Neural progenitor cell (in vitro differentiated cells): ENCODE measurements around the gene DCDC2. TPM values are rescaled to one million over a fixed set of nuclear protein-coding genes. Genes with fewer than 3 reads are reported as not detected.
"Not testable (repeated sequence)": the region's sequence is repeated elsewhere in the genome, so short reads cannot be mapped to it uniquely, and the experiment has no call there.

ENCODE experiments used
- DNase-seq: peaks from one replicate; pipeline ENCODE4 v3.0.0-alpha.2; 2016; ENCODE audit warnings: low spot score
- H2AFZ ChIP-seq: fragments of 200-600 bp; sonication (generic); replicated peaks from 2 replicates; pipeline ENCODE4 v1.6.1; 2016; ENCODE audit warnings: antibody characterized with exemption
- H3F3A ChIP-seq: fragments of 200-600 bp; sonication (generic); 2 replicates; pipeline ENCODE4 v1.6.1; 2016; ENCODE audit warnings: antibody characterized with exemption, low read depth
- H3K27ac ChIP-seq: fragments of 200-600 bp; sonication (generic); 2 replicates; pipeline ENCODE4 v1.5.1; 2016; ENCODE audit warnings: mild to moderate bottlenecking
- H3K27me3 ChIP-seq: fragments of 200-600 bp; sonication (generic); 2 replicates; pipeline ENCODE4 v1.6.1; 2016; ENCODE audit warnings: mild to moderate bottlenecking, moderate library complexity
- H3K36me3 ChIP-seq: fragments of 200-600 bp; sonication (generic); 2 replicates; pipeline ENCODE4 v1.5.1; 2016
- H3K4me1 ChIP-seq: fragments of 200-600 bp; sonication (generic); 2 replicates; pipeline ENCODE4 v1.6.1; 2016; ENCODE audit warnings: mixed run types
- H3K4me2 ChIP-seq: fragments of 200-600 bp; sonication (generic); 2 replicates; pipeline ENCODE4 v1.6.1; 2016
- H3K4me3 ChIP-seq: fragments of 200-600 bp; sonication (generic); 2 replicates; pipeline ENCODE4 v1.5.1; 2016
- H3K79me2 ChIP-seq: fragments of 200-600 bp; sonication (generic); 2 replicates; pipeline ENCODE4 v1.6.1; 2016; ENCODE audit warnings: low read depth
- H3K9ac ChIP-seq: fragments of 200-600 bp; sonication (generic); 2 replicates; pipeline ENCODE4 v1.6.1; 2016
- H3K9me3 ChIP-seq: fragments of 200-600 bp; sonication (generic); 2 replicates; pipeline ENCODE4 v1.5.1; 2016; ENCODE audit warnings: low read depth
- H4K20me1 ChIP-seq: fragments of 200-600 bp; sonication (generic); 2 replicates; pipeline ENCODE4 v1.6.1; 2016; ENCODE audit warnings: low read depth
- H3K27ac Mint-ChIP-seq: 3 replicates; pipeline ENCODE4 v1.8.0; 2021; ENCODE audit warnings: mixed read lengths
- H3K27me3 Mint-ChIP-seq: 2 replicates; pipeline ENCODE4 v1.8.0; 2022; ENCODE audit warnings: low read depth, mild to moderate bottlenecking, inconsistent platforms, moderate library complexity, mixed read lengths; ENCODE audit not compliant: insufficient read depth
- H3K36me3 Mint-ChIP-seq: 3 replicates; pipeline ENCODE4 v1.8.0; 2021; ENCODE audit warnings: mixed read lengths
- H3K4me1 Mint-ChIP-seq: 3 replicates; pipeline ENCODE4 v1.8.0; 2021; ENCODE audit warnings: mixed read lengths
- H3K4me3 Mint-ChIP-seq: 3 replicates; pipeline ENCODE4 v1.8.0; 2021; ENCODE audit warnings: mild to moderate bottlenecking, moderate library complexity, mixed read lengths
- H3K9me3 Mint-ChIP-seq: 3 replicates; pipeline ENCODE4 v1.8.0; 2020; ENCODE audit warnings: mixed read lengths
- EZH2 ChIP-seq: fragments of 200-600 bp; sonication (generic); IDR thresholded peaks from 2 replicates; pipeline ENCODE4 v1.6.1; 2017; ENCODE audit warnings: antibody characterized with exemption, mild to moderate bottlenecking, moderate library complexity
- EZH2phosphoT487 ChIP-seq: fragments of 200-600 bp; sonication (generic); IDR thresholded peaks from 2 replicates; pipeline ENCODE4 v1.6.1; 2017; ENCODE audit warnings: antibody characterized with exemption
- total RNA-seq: library from RNA; depleted of rRNA; stranded (reverse); fragments of >200 nt; gene quantifications from 2 replicates; pipeline ENCODE4 v1.2.3, GENCODE V29; 2015; ENCODE audit warnings: low replicate concordance
- TF ChIP-seq, protein P1 (sequence below): fragments of 200-600 bp; sonication (generic); IDR thresholded peaks from 2 replicates; pipeline ENCODE4 v1.5.1; 2017; ENCODE audit warnings: antibody characterized with exemption, mild to moderate bottlenecking

DCDC2 gene
- total RNA-seq, 1 donor from 2014 or later: not detected

DNA sequence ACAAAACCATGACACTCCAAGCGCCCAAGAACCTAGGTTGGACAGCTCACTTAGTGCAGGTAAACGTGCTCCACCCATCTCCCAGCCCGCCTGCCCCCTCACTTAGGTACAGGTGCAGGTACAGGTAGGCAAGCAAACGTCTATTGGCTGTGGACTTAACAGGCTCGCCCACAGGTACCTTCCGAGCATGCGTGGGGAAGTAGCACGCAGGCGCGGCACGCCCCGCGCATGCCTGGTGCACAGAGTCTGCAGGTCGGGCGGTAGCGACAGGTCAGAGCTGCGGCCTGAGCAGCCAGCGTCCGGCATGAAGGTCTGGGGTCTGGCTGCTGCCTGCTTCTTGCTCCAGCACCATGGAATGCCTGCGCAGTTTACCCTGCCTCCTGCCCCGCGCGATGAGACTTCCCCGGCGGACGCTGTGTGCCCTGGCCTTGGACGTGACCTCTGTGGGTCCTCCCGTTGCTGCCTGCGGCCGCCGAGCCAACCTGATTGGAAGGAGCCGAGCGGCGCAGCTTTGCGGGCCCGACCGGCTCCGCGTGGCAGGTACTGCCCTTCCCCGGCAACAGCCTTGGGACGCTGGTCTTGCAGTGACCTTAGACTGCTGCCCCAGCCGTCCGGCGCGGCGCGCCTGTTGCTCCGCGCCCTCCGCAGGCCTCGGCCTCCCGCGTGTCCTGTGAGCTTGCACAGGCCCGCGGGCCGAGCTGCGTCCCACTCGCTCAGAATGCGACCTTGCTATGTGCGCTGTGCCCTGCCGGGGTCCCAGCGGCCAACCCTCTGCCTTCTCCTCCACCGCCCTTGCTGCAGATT, 45.0 kb upstream of the DCDC2 start, which contains the start of gene MRS2:
MRS2 (plus strand) TSS at position 240 of the 804 bp plus-strand sequence; CDS start at position 351, 111 bp downstream.
- no peaks in the 10 kb centered on the region for H3K9me3 ChIP-seq
- Mint-ChIP-seq H3K9me3 (no peaks in the 10 kb centered on the region), H3K27ac (peak within 1 kb of the TSS; percentile 86), H3K36me3 (peaks cover 2% of the 10 kb centered on the region), H3K4me3 (peak within 1 kb of the TSS; percentile 98), H3K4me1 (peaks cover 28% of the 10 kb centered on the region), H3K27me3 (peaks cover 14% of the 10 kb centered on the region)
- H3K9ac ChIP-seq: peak within 1 kb of the TSS; percentile 58
- TF ChIP-seq EZH2phosphoT487: no peak
- no peak for TF ChIP-seq EZH2
- TF ChIP-seq, protein P1, sequence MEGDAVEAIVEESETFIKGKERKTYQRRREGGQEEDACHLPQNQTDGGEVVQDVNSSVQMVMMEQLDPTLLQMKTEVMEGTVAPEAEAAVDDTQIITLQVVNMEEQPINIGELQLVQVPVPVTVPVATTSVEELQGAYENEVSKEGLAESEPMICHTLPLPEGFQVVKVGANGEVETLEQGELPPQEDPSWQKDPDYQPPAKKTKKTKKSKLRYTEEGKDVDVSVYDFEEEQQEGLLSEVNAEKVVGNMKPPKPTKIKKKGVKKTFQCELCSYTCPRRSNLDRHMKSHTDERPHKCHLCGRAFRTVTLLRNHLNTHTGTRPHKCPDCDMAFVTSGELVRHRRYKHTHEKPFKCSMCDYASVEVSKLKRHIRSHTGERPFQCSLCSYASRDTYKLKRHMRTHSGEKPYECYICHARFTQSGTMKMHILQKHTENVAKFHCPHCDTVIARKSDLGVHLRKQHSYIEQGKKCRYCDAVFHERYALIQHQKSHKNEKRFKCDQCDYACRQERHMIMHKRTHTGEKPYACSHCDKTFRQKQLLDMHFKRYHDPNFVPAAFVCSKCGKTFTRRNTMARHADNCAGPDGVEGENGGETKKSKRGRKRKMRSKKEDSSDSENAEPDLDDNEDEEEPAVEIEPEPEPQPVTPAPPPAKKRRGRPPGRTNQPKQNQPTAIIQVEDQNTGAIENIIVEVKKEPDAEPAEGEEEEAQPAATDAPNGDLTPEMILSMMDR: no peak
- peak within 1 kb of the TSS; percentile 87 for H2AFZ ChIP-seq
- peaks cover 6% of the 10 kb centered on the region for H4K20me1 ChIP-seq
- peak within 1 kb of the TSS; percentile 88 for H3K4me3 ChIP-seq
- peak within 1 kb of the TSS; percentile 85 for H3K4me2 ChIP-seq
- peaks cover 11% of the 10 kb centered on the region for H3K27me3 ChIP-seq
- DNase-seq: peak; percentile 75
- peaks cover 20% of the 10 kb centered on the region for H3K4me1 ChIP-seq
- H3F3A ChIP-seq: peaks cover 17% of the 10 kb centered on the region
- H3K27ac ChIP-seq: no peak within 1 kb of the TSS
- H3K36me3 ChIP-seq: no peaks in the 10 kb centered on the region
- peaks cover 30% of the 10 kb centered on the region for H3K79me2 ChIP-seq

DNA sequence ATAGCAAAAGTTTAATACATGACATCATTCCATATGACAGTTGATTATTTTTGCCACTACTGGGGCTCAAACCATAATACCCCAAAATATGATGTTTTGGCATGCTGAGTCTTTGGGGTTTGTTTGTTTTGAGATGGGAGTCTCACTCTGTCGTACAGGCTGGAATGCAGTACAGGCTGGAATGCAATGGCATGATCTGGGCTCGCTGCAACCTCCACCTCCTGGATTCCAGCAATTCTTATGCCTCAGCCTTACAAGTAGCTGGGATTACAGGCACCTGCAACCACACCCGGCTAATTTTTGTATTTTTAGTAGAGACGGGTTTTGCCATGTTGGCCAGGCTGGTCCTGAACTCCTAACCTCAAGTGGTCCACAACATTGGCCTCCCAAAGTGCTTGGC, 43.6 kb upstream of the DCDC2 start:
- Histone ChIP-seq H3K9me3 (no peaks in the 10 kb centered on the region), H3K79me2 (peaks cover 30% of the 10 kb centered on the region), H3K9ac (no peak overlapping the region), H3K27ac (no peak overlapping the region), H3K27me3 (peaks cover 11% of the 10 kb centered on the region), H3K36me3 (no peaks in the 10 kb centered on the region), H3K4me3 (no peak overlapping the region), H3K4me1 (peaks cover 26% of the 10 kb centered on the region), H3F3A (peaks cover 24% of the 10 kb centered on the region), H2AFZ (no peak overlapping the region), H4K20me1 (peaks cover 6% of the 10 kb centered on the region), H3K4me2 (no peak overlapping the region)
- Mint-ChIP-seq H3K9me3 (peaks cover 6% of the 10 kb centered on the region), H3K27ac (no peak overlapping the region), H3K4me1 (peaks cover 34% of the 10 kb centered on the region), H3K4me3 (no peak overlapping the region), H3K36me3 (peaks cover 2% of the 10 kb centered on the region), H3K27me3 (peaks cover 14% of the 10 kb centered on the region)
- DNase-seq: no peak
- TF ChIP-seq EZH2phosphoT487: no peak
- no peak for TF ChIP-seq EZH2
- TF ChIP-seq, protein P1: no peak

DNA sequence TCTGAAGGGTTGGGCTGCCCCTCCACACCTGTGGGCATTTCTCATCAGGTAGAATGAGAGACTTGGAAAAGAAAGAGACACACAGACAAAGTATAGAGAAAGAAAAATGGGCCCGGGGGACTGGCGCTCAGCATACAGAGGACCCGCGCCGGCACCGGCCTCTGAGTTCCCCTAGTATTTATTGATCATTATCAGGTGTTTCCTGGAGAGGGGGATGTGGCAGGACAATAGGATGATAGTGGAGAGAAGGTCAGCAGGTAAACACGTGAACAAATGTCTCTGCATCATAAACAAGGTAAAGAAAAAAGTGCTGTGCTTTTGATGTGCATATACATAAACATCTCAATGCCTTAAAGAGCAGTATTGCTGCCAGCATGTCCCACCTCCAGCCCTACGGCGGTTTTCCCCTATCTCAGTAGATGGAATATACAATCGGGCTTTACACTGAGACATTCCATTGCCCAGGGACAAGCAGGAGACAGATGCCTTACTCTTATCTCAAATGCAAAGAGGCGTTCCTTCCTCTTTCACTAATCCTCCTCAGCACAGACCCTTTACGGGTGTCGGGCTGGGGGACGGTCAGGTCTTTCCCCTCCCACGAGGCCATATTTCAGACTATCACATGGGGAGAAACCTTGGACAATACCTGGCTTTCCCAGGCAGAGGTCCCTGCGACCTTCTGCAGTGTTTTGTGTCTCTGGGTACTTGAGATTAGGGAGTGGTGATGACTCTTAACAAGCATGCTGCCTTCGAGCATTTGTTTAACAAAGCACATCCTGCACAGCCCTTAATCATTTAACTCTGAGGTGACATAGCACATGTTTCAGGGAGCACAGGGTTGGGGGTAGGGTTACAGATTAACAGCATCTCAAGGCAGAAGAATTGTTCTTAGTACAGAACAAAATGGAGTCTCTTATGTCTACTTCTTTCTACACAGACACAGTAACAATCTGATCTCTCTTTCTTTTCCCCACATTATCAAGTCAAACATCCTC, 42.5 kb upstream of the DCDC2 start:
- Histone ChIP-seq H3K79me2 (peaks cover 28% of the 10 kb centered on the region), H3F3A (peaks cover 24% of the 10 kb centered on the region), H3K4me3 (peak overlapping the region; percentile 3), H3K4me2 (peak overlapping the region; percentile 28), H3K27me3 (peaks cover 11% of the 10 kb centered on the region), H3K4me1 (peaks cover 26% of the 10 kb centered on the region), H2AFZ (peak overlapping the region; percentile 92)
- not testable (repeated sequence) for H3K36me3 Mint-ChIP-seq, DNase-seq, H4K20me1 ChIP-seq, H3K27ac ChIP-seq, H3K27ac Mint-ChIP-seq, H3K36me3 ChIP-seq, H3K9ac ChIP-seq, H3K9me3 ChIP-seq
- peak overlapping the region; percentile 41 for H3K4me3 Mint-ChIP-seq
- H3K27me3 Mint-ChIP-seq: peaks cover 14% of the 10 kb centered on the region
- H3K4me1 Mint-ChIP-seq: peaks cover 34% of the 10 kb centered on the region
- H3K9me3 Mint-ChIP-seq: peaks cover 10% of the 10 kb centered on the region
